Upper lobe of left lung (tissue), 6 donors: ENCODE data around the gene EVL. TPM values are rescaled to one million over a fixed set of nuclear protein-coding genes. Genes with fewer than 3 reads are reported as not detected.
A peak's percentile ranks its signal among the peaks of the same experiment; 100 is the strongest.

ENCODE experiments used
- ATAC-seq, 2 donors: fragments of 200-7000 bp; cut with Tn5 transposase; one replicate each; pipeline ENCODE4 v1.9.1; 2022; ENCODE audit warnings: mild to moderate bottlenecking in 2 of 2, moderate library complexity in 2 of 2; ENCODE audit not compliant: low FRiP score in 2 of 2
- DNase-seq, 2 donors: peaks; one replicate each; pipeline ENCODE4 v3.0.0-alpha.2; 2019 to 2020
- H3K27ac ChIP-seq, 4 donors: fragments of 200-600 bp; sonication (generic); one replicate each; pipeline ENCODE4 v1.5.1; 2016 to 2019
- H3K27me3 ChIP-seq, 4 donors: fragments of 200-600 bp; sonication (generic); one replicate each; pipeline ENCODE4 v1.5.1; 2017 to 2019
- H3K36me3 ChIP-seq, 4 donors: fragments of 200-600 bp; sonication (generic); one replicate each; pipeline ENCODE4 v1.5.1; 2016 to 2019
- H3K4me1 ChIP-seq, 4 donors: fragments of 200-600 bp; sonication (generic); one replicate each; pipeline ENCODE4 v1.5.1; 2018 to 2019
- H3K4me3 ChIP-seq, 4 donors: fragments of 200-600 bp; sonication (generic); one replicate each; pipeline ENCODE4 v1.5.1; 2017 to 2019; ENCODE audit warnings: mild to moderate bottlenecking in 2 of 4, moderate library complexity in 1 of 4
- H3K9me3 ChIP-seq, 4 donors: fragments of 200-600 bp; sonication (generic); one replicate each; pipeline ENCODE4 v1.5.1; 2018 to 2019
- EP300 ChIP-seq, 4 donors: sonication (generic); formaldehyde crosslinking; IDR thresholded peaks; one replicate each; pipeline ENCODE4 v1.5.1; 2017; ENCODE audit warnings: antibody characterized with exemption in 4 of 4, control low read depth in 2 of 4
- POLR2A ChIP-seq, 4 donors: fragments of 450-650 bp; IDR thresholded peaks; one replicate each; pipeline ENCODE4 v1.5.1; 2016 to 2017; ENCODE audit warnings: antibody characterized with exemption in 4 of 4, mild to moderate bottlenecking in 2 of 4
- POLR2AphosphoS5 ChIP-seq, 2 donors: sonication (generic); formaldehyde crosslinking; IDR thresholded peaks; one replicate each; pipeline ENCODE4 v1.5.1; 2017; ENCODE audit warnings: antibody characterized with exemption in 2 of 2
- WGBS, 2 donors: methylation state at CpG; one replicate each; pipeline ENCODE4 v1.1.5; 2017 to 2018; 5-methylcytosine and 5-hydroxymethylcytosine counted together
- total RNA-seq, 6 donors: library from RNA; depleted of rRNA in 4 of 6; stranded (reverse); fragments of >200 nt in 4 of 6; gene quantifications; one replicate each; pipeline versions ENCODE4 v1.1.0 to v1.2.1, GENCODE V29; 2016 to 2021
- TF ChIP-seq, protein P1 (sequence below), 6 experiments: fragments of 450-650 bp in 4 of 6; fragments of 200-600 bp in 2 of 6; sonication (generic) in 2 of 6; IDR thresholded peaks; one replicate each; pipeline ENCODE4 v1.5.1; 2016 to 2019; ENCODE audit warnings: antibody characterized with exemption in 6 of 6
- donor health status: DM: no; HTN: no; CAD: no; lungs with moderate emphysema.
- donor health status: DM: no; HTN: yes; CAD: no; lungs with severe emphysema.

Gene EVL
- total RNA-seq, 6 donors from 2014 or later = 69.6 to 222 (median 140) TPM

DNA sequence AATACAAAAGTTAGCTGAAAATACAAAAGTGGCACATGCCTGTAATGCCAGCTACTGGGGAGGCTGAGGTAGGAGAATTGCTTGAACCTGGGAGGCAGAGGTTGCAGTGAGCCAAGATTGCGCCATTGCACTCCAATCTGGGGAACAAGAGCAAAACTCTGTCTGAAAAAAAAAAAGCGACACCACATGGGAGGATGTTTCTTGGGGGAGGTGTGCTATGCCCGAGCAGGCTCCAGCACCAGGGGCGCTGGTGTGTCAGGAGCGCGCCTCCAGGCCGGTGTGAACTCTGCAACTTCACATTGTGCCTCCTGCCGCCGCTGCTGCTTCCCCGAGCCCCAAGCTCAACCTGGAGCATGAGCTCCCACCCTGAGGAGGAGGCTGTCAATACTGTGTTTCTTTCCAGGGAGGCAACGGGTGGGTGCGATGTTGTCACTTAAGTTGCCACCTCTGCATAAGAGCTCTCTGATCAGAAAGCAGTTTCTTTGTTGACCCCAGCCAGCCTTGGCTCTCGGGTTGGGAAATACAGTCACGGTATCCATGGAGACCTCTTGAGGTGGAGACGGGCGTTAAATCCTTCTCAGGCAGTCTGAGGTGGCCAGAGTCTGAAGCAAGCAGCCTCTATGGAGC is 75.3 kb downstream of the EVL start:
- Histone ChIP-seq H3K27me3 (no peaks in the 10 kb centered on the region), H3K36me3 (peaks cover 0 to 16% (median 11%) of the 10 kb centered on the region in 4 donors), H3K4me1 (peaks cover 35 to 54% (median 50%) of the 10 kb centered on the region in 4 donors), H3K9me3 (no peaks in the 10 kb centered on the region), H3K4me3 (peak overlapping the region in 1 of 4 donors; percentile 25), H3K27ac (peak overlapping the region; percentile 69 to 89 (median 82))
- TF ChIP-seq POLR2AphosphoS5 (IDR thresholded peaks at IDR 0.05) = no peak
- TF ChIP-seq, protein P1, sequence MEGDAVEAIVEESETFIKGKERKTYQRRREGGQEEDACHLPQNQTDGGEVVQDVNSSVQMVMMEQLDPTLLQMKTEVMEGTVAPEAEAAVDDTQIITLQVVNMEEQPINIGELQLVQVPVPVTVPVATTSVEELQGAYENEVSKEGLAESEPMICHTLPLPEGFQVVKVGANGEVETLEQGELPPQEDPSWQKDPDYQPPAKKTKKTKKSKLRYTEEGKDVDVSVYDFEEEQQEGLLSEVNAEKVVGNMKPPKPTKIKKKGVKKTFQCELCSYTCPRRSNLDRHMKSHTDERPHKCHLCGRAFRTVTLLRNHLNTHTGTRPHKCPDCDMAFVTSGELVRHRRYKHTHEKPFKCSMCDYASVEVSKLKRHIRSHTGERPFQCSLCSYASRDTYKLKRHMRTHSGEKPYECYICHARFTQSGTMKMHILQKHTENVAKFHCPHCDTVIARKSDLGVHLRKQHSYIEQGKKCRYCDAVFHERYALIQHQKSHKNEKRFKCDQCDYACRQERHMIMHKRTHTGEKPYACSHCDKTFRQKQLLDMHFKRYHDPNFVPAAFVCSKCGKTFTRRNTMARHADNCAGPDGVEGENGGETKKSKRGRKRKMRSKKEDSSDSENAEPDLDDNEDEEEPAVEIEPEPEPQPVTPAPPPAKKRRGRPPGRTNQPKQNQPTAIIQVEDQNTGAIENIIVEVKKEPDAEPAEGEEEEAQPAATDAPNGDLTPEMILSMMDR (IDR thresholded peaks at IDR 0.05) = peak in 5 of 6 experiments; percentile 19 to 51 (median 38)
- peak in 1 of 2 donors; percentile 17 for ATAC-seq
- peak; percentile 75 to 79 for DNase-seq
- 24 to 33% methylated on average over 10 to 16 of the region's 16 CpGs for WGBS, 2 donors

DNA sequence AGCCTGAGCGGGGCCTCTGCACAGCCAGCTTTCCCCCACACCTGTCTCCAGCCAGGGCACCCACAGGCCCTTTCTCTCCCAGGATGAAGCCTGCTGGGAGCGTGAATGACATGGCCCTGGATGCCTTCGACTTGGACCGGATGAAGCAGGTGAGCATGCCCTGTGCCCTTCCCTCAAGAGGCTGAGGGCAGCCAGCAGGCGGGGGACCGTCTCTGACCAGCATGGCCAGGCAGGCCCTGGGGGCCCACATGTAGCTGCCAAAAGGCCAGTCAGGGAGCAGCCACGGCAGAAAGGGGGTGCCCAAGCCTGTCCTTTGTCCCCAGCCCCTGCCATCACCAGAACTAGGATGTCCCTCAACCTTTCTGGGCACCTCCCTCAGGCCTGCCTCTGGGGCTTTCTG is 75.9 kb downstream of the EVL start:
- Histone ChIP-seq H3K27me3 (no peaks in the 10 kb centered on the region), H3K4me1 (peaks cover 40 to 59% (median 53%) of the 10 kb centered on the region in 4 donors), H3K36me3 (peaks cover 0 to 16% (median 11%) of the 10 kb centered on the region in 4 donors), H3K9me3 (no peaks in the 10 kb centered on the region), H3K27ac (peak overlapping the region; percentile 69 to 89 (median 82)), H3K4me3 (peak overlapping the region in 1 of 4 donors; percentile 25)
- peak in 1 of 2 donors; percentile 80 for DNase-seq
- WGBS, 2 donors = 60% methylated on average over 6 of the region's 7 CpGs; no CpG with 5 or more reads in 1 of the 2 donors
- no peak for ATAC-seq
- TF ChIP-seq POLR2A (IDR thresholded peaks at IDR 0.05) (no peak), EP300 (IDR thresholded peaks at IDR 0.05) (no peak), POLR2AphosphoS5 (IDR thresholded peaks at IDR 0.05) (no peak)
- TF ChIP-seq, protein P1 (IDR thresholded peaks at IDR 0.05) = no peak

DNA sequence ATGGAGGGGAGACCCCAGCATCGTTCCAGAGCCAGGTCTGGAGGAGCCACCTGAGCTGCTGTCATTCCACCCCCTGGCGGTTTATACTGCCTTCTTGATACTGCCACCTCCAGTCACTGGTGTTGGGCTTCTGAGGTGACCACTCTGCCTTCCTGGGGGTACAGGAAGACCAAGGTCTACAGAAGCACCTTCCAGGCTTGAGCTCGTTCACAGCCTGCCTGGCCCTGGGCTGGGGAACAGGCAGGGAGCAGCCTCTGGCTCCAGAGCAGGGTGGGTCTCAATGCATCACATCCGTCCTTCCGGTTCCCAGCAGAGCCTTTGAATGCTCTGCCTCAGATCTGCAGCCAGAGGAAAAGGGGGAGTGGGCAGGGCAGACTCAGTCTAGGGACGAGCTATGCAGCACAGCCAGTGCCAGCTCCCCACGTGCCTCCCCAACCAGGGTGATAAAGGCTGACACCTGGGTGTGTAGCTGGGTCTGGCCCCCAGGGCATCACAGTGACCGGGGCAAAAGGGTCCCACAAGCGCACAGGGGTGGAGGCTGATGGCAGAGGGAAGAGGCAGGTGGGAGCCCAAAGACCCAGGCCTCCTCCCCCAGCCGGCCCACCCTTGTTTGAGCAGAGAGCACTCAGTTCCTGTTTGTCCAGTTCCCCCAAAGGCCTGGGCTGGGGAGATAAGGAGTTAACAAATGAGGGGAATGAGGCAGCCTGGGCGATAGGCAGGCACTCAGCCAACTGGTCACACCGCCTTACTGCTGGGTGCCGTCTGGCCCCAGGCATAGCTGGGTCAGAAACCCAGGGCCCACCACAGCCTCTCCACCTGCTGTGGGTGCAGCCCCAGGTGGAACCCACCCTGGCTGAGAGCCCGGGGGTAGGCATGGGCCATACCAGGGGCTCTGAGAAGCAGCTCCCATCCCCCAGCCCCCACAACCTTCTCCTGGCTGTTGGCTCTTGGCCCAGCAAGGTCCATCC is 77.1 kb downstream of the EVL start:
- DNase-seq = peak; percentile 55 to 68
- H3K4me1 ChIP-seq = peaks cover 51 to 72% (median 65%) of the 10 kb centered on the region in 4 donors

DNA sequence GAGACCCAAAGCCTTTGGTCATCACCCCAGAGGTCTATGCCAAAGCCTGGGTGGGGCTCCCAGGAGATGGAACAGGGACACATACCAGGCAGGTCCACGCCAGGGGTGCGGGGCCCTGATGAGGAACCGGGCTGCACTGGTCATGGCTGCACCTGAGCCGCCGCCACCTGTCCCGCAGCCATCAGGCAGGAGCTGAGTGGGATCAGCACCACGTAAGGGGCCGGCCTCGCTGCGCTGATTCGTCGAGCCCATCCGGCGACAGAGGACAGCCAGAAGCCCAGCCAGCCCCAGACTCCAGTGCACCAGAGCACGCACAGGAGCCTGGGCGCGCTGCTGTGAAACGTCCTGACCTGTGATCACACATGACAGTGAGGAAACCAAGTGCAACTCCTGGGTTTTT is 78.3 kb downstream of the EVL start:
- TF ChIP-seq, protein P1 (IDR thresholded peaks at IDR 0.05) = no peak
- TF ChIP-seq POLR2A (IDR thresholded peaks at IDR 0.05) (no peak), POLR2AphosphoS5 (IDR thresholded peaks at IDR 0.05) (no peak), EP300 (IDR thresholded peaks at IDR 0.05) (no peak)
- peak in 1 of 2 donors; percentile 82 for DNase-seq
- WGBS, 2 donors = 92 to 96% methylated on average over 9 to 18 of the region's 18 CpGs
- H3K9me3 ChIP-seq = no peaks in the 10 kb centered on the region
- ATAC-seq = no peak
- peaks cover 54 to 77% (median 64%) of the 10 kb centered on the region in 4 donors for H3K4me1 ChIP-seq
- H3K27ac ChIP-seq = peak overlapping the region; percentile 69 to 89 (median 76)
- H3K4me3 ChIP-seq = no peak overlapping the region
- no peaks in the 10 kb centered on the region for H3K27me3 ChIP-seq
- H3K36me3 ChIP-seq = peaks cover 0 to 11% (median 8%) of the 10 kb centered on the region in 4 donors

More for the DNA sequence above, 77.1 kb downstream of the EVL start:
- H3K9me3 ChIP-seq = no peaks in the 10 kb centered on the region
- peak in 1 of 2 donors; percentile 8 for ATAC-seq
- peak; percentile 63 to 78 for TF ChIP-seq POLR2AphosphoS5 (IDR thresholded peaks at IDR 0.05)
- TF ChIP-seq POLR2A (IDR thresholded peaks at IDR 0.05) = peak in 1 of 4 donors; percentile 29
- TF ChIP-seq, protein P1 (IDR thresholded peaks at IDR 0.05) = peak in 1 of 6 experiments; percentile 14
- TF ChIP-seq EP300 (IDR thresholded peaks at IDR 0.05) = peak in 1 of 4 donors; percentile 81
- peak overlapping the region; percentile 69 to 89 (median 82) for H3K27ac ChIP-seq
- no peaks in the 10 kb centered on the region for H3K27me3 ChIP-seq
- WGBS, 2 donors = 37 to 38% methylated on average over 5 to 14 of the region's 14 CpGs
- H3K36me3 ChIP-seq = peaks cover 0 to 13% (median 10%) of the 10 kb centered on the region in 4 donors
- peak overlapping the region in 1 of 4 donors; percentile 13 for H3K4me3 ChIP-seq
